HUDEP-2 (cell line): ENCODE measurements around the gene TNIP1.

ENCODE experiments used
- DNase-seq, 76 experiments: peaks; one replicate each; lab custom pipeline; 2025; ENCODE audit not compliant: unreplicated experiment in 76 of 76; lab: John Stamatoyannopoulos, UW

TNIP1 gene

GRCh38 chr5:151026088-151026487 is 54.7 kb downstream of the TNIP1 start:
- DNase-seq, result no peak

GRCh38 chr5:151025250-151025606 is 55.6 kb downstream of the TNIP1 start:
- DNase-seq, result no peak

DNA sequence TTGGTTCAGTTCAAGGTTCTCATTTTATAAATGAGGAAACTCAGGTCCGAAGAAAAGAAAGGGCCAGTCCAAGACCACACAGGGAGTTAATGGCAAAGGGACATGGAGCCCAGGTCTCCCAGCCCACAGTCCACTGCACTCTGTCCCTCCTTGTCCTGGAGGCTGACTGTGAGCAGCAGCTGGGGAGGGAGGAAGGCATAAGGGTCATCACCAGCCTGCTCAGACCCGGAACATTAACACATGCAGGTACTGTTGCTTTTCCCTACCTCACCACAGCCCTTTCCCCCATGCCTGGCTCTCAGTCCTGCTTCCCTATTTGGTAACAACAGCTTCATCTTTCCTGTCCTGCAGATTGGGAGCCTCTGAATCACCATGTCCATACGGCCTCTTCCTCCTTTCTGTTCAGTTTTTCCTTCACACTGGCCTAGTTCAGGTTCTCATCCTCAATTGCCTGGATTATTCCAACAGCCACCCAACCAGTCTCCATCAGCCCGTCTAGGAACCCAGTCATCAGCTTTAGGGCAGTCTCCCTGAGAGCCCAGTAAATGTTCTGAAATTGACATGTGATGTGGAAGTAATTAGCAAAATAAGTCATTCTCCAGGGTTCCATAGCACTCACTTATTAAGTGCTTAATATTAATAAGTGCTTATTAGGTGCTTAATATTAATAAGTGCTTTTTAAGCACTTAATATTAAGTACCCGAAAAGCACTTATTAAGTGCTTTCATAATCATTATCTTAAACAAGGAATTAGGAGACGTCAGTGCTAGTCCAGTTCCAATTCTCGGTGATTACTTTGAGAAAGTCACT is 56.2 kb downstream of the TNIP1 start:
- no peak for DNase-seq

DNA sequence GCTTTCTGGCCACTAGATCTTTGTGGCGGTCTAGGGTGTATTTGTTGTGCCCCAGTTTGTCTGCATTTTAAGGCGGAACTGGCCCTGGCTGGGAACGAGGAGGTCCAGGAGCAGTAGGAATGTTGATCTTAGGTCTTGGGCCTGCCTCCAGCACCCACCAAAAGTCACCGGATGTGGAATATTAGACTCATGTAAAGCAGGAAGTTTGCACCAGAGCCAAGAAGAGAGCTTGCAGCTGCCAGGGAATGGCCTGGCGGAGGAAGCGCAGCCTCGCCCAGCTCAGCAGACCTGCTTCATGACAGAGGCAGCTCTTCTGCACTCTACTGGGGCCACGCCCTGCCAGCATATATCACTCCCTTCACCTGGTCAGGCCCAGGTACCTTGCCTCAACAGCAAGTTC is 57.2 kb downstream of the TNIP1 start:
- DNase-seq, result peak in 6 of 76 experiments; percentile 8 to 51 (median 35)

- peak in 74 of 76 experiments; percentile 28 to 88 (median 68) for DNase-seq
Measured at GRCh38 chr5:151023047-151023615, 57.7 kb downstream of the TNIP1 start.

DNA sequence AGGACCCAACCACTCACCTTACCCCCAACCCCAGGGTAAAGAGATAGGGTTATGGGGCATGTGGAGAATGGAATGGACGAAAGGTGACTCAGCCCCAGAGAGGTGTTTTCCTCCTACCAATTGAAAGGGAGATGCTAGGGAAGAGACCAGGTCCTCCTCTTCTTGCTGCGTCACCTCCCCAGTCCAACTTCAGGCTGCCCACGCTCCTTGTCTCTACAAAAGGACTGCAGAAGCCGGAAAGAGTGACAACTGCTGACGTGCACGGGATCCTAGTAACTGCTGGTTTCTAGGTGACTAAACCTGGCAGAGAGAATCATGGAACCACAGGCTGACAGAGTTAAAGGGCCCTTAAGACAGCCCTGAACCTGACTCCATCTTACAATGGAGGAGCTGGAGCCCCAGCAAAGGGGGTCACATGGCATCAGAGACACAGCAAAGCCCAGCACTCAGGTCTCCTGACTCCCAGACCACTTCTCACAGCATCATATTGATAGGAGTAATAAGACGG is 58.3 kb downstream of the TNIP1 start:
- DNase-seq, result peak in 1 of 76 experiments; percentile 12

- no peak for DNase-seq
Measured at GRCh38 chr5:151021746-151022145, 59.1 kb downstream of the TNIP1 start.

- peak in 4 of 76 experiments; percentile 2 to 9 (median 6) for DNase-seq
Measured at GRCh38 chr5:151020304-151021110, 60.3 kb downstream of the TNIP1 start, which contains the start of gene GPX3. TSS of gene GPX3 (plus strand) at chr5:151020591. CDS start at chr5:151020655, 64 bp downstream.

DNA sequence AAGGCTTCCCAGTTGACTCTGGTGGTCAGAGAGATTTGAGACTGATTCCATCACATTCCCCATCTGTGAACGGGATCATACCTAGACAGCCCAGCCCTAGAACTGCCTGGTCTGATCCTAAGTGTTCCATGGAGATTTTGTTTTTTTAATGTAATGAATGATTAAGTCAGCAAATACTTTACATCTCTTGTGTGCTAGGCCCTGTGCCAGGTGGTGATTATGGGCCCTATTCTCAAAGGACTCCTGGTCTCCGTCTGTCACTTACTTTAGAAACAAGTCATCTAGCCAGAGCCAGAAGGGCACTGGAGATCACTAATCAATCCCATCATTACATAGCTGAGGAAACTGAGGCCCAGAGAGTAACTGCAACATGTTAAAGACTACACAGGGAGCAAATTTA is 61.5 kb downstream of the TNIP1 start:
- DNase-seq, result no peak

DNA sequence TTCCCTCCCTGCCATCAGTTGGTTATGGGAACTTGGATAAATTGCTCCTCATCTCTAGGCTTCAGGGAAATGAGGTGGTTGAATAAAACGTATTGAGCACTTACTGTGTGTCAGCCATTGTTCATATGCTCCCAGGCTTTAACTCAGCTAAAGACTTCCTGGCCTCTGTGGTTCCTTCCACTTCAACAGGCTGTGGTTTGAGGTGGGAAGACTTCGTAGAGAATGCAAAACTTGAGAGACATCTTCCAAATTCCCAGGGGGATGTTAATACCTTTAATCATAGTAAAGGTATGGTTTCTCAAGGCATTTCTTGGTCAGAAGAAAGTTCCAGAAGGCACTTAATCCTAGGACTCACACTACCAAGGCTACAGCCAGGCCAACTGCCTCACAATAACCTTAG is 62.0 kb downstream of the TNIP1 start:
- DNase-seq, result no peak

DNA sequence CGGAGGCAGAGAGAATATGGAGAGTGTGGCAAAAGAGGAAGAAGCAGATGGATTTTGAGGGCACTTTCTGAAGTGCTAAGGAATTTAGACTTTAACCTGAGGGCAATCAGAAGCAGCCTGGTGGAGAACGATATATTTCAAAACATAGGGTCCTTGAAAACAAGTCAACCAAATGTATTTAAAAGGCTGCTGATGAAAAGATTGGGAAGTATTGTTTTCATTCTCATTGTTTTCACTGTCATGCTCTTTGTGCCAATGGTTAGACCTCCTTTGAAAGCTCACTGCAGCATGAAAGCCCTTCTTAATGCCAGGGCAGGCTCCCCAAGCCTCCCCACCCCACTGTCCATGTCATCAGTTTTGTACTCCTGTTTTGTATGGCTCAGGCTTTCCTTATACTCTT is 62.9 kb downstream of the TNIP1 start:
- no peak for DNase-seq

- DNase-seq, result no peak
Measured at GRCh38 chr5:151016700-151017099, 64.1 kb downstream of the TNIP1 start.

- peak in 5 of 76 experiments; percentile 4 to 21 (median 15) for DNase-seq
Measured at GRCh38 chr5:151015974-151016587, 64.8 kb downstream of the TNIP1 start.

GRCh38 chr5:151014680-151015343 is 66.0 kb downstream of the TNIP1 start:
- no peak for DNase-seq

DNA sequence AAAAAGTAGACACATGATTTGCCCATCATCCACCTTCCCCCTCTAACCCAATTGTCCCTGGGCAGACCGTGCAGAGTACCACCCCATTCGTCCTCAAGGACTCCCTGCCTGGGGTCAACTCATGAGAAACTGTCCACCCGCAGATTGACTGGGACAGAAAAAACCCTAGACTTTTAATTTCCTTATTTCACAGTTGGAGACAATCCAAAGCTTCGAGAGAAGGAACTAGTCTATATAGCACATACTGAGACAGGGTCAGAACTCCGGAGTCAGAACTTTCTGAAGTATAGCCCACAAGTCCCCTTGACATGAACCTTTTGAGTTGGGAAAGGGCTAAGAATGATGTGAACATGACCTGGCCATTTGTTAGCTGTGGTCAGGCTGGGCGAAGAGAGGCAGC is 68.0 kb downstream of the TNIP1 start:
- no peak for DNase-seq

DNA sequence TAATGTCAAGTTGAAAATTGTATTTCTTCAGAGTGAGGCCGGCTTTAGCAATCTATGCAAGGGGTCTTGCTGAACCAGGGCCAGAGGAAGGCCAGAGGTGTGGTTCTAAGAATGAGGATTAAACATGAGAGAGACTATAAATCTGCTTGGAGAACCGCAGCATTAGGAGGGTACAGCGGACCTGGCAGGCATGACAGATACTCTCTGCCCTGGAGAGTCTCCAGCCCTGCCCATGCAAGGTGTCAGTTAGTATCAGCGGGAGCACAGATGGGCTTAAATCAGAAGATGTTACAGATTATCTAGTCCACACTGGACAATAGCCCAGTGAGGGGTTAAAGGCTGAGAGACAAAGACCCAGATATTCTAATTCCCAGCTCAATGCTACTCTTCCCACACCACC is 71.9 kb downstream of the TNIP1 start:
- DNase-seq, result no peak

DNA sequence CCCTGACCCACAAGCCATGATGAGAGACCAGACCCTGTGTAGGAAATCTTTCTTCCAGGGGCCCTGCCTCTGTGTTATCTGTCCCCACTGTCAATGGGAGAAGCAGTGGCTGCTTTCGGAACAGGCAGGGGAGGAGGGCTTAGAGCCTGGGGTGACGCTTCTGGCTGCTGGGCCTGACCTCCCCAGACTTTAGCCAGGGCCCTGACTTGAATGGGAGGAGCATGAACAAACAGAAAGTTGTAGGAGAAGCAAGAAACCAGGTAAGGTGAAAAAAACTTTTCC is 72.7 kb downstream of the TNIP1 start:
- no peak for DNase-seq

- no peak for DNase-seq
Measured at GRCh38 chr5:151007430-151008209, 73.2 kb downstream of the TNIP1 start.

- DNase-seq, result no peak
Measured at GRCh38 chr5:151006704-151007334, 74.0 kb downstream of the TNIP1 start.
